ENCODE measurements around the gene ZCCHC14. TPM values are rescaled to one million over a fixed set of nuclear protein-coding genes. Genes with fewer than 3 reads are reported as not detected.
"Not testable (repeated sequence)": the region's sequence is repeated elsewhere in the genome, so short reads cannot be mapped to it uniquely, and the experiment has no call there.

ZCCHC14 gene
- total RNA-seq, 4 donors from 2014 or later, result 21.8 to 64.0 (median 28.8) TPM

DNA sequence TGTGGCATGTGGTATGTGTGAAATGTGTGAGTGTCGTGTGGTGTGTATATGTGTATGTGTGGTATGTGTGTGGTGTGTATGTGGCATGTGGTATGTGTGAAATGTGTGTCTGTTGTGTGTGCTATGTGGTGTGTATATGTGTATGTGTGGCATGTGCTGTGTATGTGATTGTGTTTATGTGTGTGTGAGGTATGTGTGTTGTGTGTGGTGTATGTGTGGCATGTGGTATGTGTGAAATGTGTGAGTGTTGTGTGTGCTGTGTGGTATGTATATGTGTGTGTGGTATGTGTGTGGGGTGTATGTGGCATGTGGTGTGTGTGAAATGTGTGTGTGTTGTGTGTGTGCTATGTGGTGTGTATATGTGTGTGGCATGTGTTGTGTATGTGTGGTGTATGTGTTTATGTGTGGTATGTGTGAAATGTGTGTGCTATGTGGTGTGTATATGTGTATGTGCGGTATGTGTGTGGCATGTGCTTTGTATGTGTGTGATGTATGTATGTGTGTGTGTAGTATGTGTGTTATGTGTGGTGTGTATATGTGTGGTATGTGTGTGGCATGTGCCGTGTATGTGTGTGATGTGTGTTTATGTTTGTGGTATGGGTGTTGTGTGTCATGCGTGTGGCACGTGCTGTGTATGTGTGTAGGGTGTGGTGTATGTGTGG, 9.6 kb upstream of the ZCCHC14 start:
- no peak for TF ChIP-seq EP300 (IDR thresholded peaks at IDR 0.05)
- TF ChIP-seq POLR2AphosphoS5 (IDR thresholded peaks at IDR 0.05), result no peak
- TF ChIP-seq POLR2A (IDR thresholded peaks at IDR 0.05), result no peak
- TF ChIP-seq, protein P1, sequence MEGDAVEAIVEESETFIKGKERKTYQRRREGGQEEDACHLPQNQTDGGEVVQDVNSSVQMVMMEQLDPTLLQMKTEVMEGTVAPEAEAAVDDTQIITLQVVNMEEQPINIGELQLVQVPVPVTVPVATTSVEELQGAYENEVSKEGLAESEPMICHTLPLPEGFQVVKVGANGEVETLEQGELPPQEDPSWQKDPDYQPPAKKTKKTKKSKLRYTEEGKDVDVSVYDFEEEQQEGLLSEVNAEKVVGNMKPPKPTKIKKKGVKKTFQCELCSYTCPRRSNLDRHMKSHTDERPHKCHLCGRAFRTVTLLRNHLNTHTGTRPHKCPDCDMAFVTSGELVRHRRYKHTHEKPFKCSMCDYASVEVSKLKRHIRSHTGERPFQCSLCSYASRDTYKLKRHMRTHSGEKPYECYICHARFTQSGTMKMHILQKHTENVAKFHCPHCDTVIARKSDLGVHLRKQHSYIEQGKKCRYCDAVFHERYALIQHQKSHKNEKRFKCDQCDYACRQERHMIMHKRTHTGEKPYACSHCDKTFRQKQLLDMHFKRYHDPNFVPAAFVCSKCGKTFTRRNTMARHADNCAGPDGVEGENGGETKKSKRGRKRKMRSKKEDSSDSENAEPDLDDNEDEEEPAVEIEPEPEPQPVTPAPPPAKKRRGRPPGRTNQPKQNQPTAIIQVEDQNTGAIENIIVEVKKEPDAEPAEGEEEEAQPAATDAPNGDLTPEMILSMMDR (IDR thresholded peaks at IDR 0.05), result no peak
- Histone ChIP-seq H3K36me3 (no peaks in the 10 kb centered on the region), H3K9me3 (no peaks in the 10 kb centered on the region), H3K4me1 (peaks cover 8% of the 10 kb centered on the region), H3K4me3 (no peak overlapping the region), H3K27ac (no peak overlapping the region), H3K27me3 (no peaks in the 10 kb centered on the region)
- DNase-seq (ENCODE audit: low spot score in 2 of 2), result no peak
- WGBS, result 86% methylated on average over 5 of the region's 5 CpGs

GRCh38 chr16:87501117-87501516, 8.3 kb upstream of the ZCCHC14 start:
- no peaks in the 10 kb centered on the region for H3K9me3 ChIP-seq
- peaks cover 3% of the 10 kb centered on the region for H3K4me1 ChIP-seq
- H3K36me3 ChIP-seq, result no peaks in the 10 kb centered on the region
- 88% methylated on average over 5 of the region's 5 CpGs for WGBS
- H3K27ac ChIP-seq, result no peak overlapping the region
- H3K4me3 ChIP-seq, result no peak overlapping the region
- H3K27me3 ChIP-seq, result no peaks in the 10 kb centered on the region
- no peak for DNase-seq (ENCODE audit: low spot score in 2 of 2)
- TF ChIP-seq POLR2AphosphoS5 (IDR thresholded peaks at IDR 0.05) (no peak), EP300 (IDR thresholded peaks at IDR 0.05) (no peak), POLR2A (IDR thresholded peaks at IDR 0.05) (no peak)
- TF ChIP-seq, protein P1 (IDR thresholded peaks at IDR 0.05), result no peak

GRCh38 chr16:87499189-87499486, 6.3 kb upstream of the ZCCHC14 start:
- Histone ChIP-seq H3K36me3 (no peaks in the 10 kb centered on the region), H3K27ac (no peak overlapping the region), H3K9me3 (no peaks in the 10 kb centered on the region), H3K4me1 (peaks cover 3% of the 10 kb centered on the region), H3K27me3 (no peaks in the 10 kb centered on the region), H3K4me3 (no peak overlapping the region)
- TF ChIP-seq, protein P1 (IDR thresholded peaks at IDR 0.05), result no peak
- TF ChIP-seq EP300 (IDR thresholded peaks at IDR 0.05) (no peak), POLR2A (IDR thresholded peaks at IDR 0.05) (no peak), POLR2AphosphoS5 (IDR thresholded peaks at IDR 0.05) (no peak)
- no peak for DNase-seq (ENCODE audit: low spot score in 2 of 2)
- WGBS, result 47% methylated on average over 2 of the region's 2 CpGs

- TF ChIP-seq POLR2A (IDR thresholded peaks at IDR 0.05) (no peak), EP300 (IDR thresholded peaks at IDR 0.05) (no peak), POLR2AphosphoS5 (IDR thresholded peaks at IDR 0.05) (no peak)
- TF ChIP-seq, protein P1 (IDR thresholded peaks at IDR 0.05), result no peak
- no peak overlapping the region for H3K27ac ChIP-seq
- DNase-seq (ENCODE audit: low spot score in 2 of 2), result no peak
- H3K9me3 ChIP-seq, result no peaks in the 10 kb centered on the region
- no peaks in the 10 kb centered on the region for H3K27me3 ChIP-seq
- H3K4me3 ChIP-seq, result no peak overlapping the region
- peaks cover 5% of the 10 kb centered on the region for H3K4me1 ChIP-seq
- WGBS, result 64% methylated on average over 9 of the region's 9 CpGs
- H3K36me3 ChIP-seq, result no peaks in the 10 kb centered on the region
Observed at GRCh38 chr16:87498324-87499188, 5.7 kb upstream of the ZCCHC14 start.

- H3K27ac ChIP-seq; H3K36me3 ChIP-seq; H3K4me1 ChIP-seq; DNase-seq (ENCODE audit: low spot score in 2 of 2); H3K9me3 ChIP-seq; H3K27me3 ChIP-seq; H3K4me3 ChIP-seq: not testable (repeated sequence)
- WGBS, result 89% methylated on average over 12 of the region's 12 CpGs
Observed at GRCh38 chr16:87497767-87498290, 5.0 kb upstream of the ZCCHC14 start.

- H3K4me3 ChIP-seq; H3K9me3 ChIP-seq; H3K4me1 ChIP-seq; DNase-seq (ENCODE audit: low spot score in 2 of 2); H3K27me3 ChIP-seq; H3K27ac ChIP-seq; H3K36me3 ChIP-seq: not testable (repeated sequence)
- WGBS, result 84% methylated on average over 13 of the region's 18 CpGs
Observed at GRCh38 chr16:87497023-87497766, 4.4 kb upstream of the ZCCHC14 start.
